HEK293T (cell line): ENCODE results near the gene GAREM1.

Source experiments
- CTCF ChIA-PET: fragments of 350-600 bp; formaldehyde crosslinking; extraction: SDS; loops from one replicate; lab custom pipeline; 2021; ENCODE audit warnings: antibody characterized with exemption, inconsistent platforms; lab: Yijun Ruan, JAX
- POLR2A ChIA-PET: fragments of 350-600 bp; formaldehyde crosslinking; extraction: SDS; loops from one replicate; lab custom pipeline; 2020; ENCODE audit warnings: antibody characterized with exemption, inconsistent platforms; lab: Yijun Ruan, JAX
- DNase-seq: peaks from one replicate; pipeline ENCODE4 v3.0.0; 2012; ENCODE audit warnings: mixed read lengths; ENCODE audit errors: extremely low spot score
- ARNT ChIP-seq: fragments of 450-650 bp; IDR thresholded peaks from 2 replicates; pipeline ENCODE4 v1.6.1; 2017; ENCODE audit warnings: mild to moderate bottlenecking
- BHLHE40 ChIP-seq: fragments of 450-650 bp; IDR thresholded peaks from 2 replicates; pipeline ENCODE4 v1.6.1; 2016; ENCODE audit warnings: mild to moderate bottlenecking, moderate library complexity, borderline replicate concordance
- CTBP1 ChIP-seq: fragments of 450-650 bp; IDR thresholded peaks from 2 replicates; pipeline ENCODE4 v1.6.1; 2016; ENCODE audit warnings: borderline replicate concordance
- ELF4 ChIP-seq: fragments of 450-650 bp; IDR thresholded peaks from 2 replicates; pipeline ENCODE4 v1.6.1; 2017; ENCODE audit warnings: antibody characterized with exemption
- FOXA1 ChIP-seq: fragments of 450-650 bp; IDR thresholded peaks from 2 replicates; pipeline ENCODE4 v1.6.1; 2016; ENCODE audit warnings: mild to moderate bottlenecking
- FOXK2 ChIP-seq: fragments of 450-650 bp; IDR thresholded peaks from 2 replicates; pipeline ENCODE4 v1.6.1; 2016; ENCODE audit warnings: mild to moderate bottlenecking
- FOXM1 ChIP-seq: fragments of 450-650 bp; IDR thresholded peaks from 2 replicates; pipeline ENCODE4 v1.6.1; 2017; ENCODE audit warnings: mild to moderate bottlenecking, borderline replicate concordance
- HDGF ChIP-seq: fragments of 450-650 bp; IDR thresholded peaks from 2 replicates; pipeline ENCODE4 v1.6.1; 2017; ENCODE audit warnings: antibody characterized with exemption, borderline replicate concordance
- L3MBTL2 ChIP-seq: fragments of 450-650 bp; conservative IDR thresholded peaks from 2 replicates; pipeline ENCODE4 v1.6.1; 2016; ENCODE audit warnings: mild to moderate bottlenecking
- LEF1 ChIP-seq: fragments of 450-650 bp; IDR thresholded peaks from 2 replicates; pipeline ENCODE4 v1.6.1; 2017; ENCODE audit warnings: mild to moderate bottlenecking, borderline replicate concordance
- NFRKB ChIP-seq: fragments of 450-650 bp; IDR thresholded peaks from 2 replicates; pipeline ENCODE4 v1.6.1; 2016; ENCODE audit warnings: mild to moderate bottlenecking, moderate library complexity
- PKNOX1 ChIP-seq: fragments of 450-650 bp; IDR thresholded peaks from 2 replicates; pipeline ENCODE4 v1.6.1; 2016
- SP1 ChIP-seq: fragments of 450-650 bp; IDR thresholded peaks from 2 replicates; pipeline ENCODE4 v1.6.1; 2017
- SUZ12 ChIP-seq: fragments of 450-650 bp; IDR thresholded peaks from 2 replicates; pipeline ENCODE4 v1.6.1; 2016; ENCODE audit warnings: mild to moderate bottlenecking
- TARDBP ChIP-seq: fragments of 450-650 bp; IDR thresholded peaks from 2 replicates; pipeline ENCODE4 v1.6.1; 2016
- ZNF384 ChIP-seq: fragments of 450-650 bp; IDR thresholded peaks from 2 replicates; pipeline ENCODE4 v1.6.1; 2016

GAREM1 gene

GRCh38 chr18:32381761-32382160 lies 88.9 kb downstream of the GAREM1 start:
- DNase-seq, result no peak
- CTCF ChIA-PET, result no interaction called here
- TF ChIP-seq SP1 (no peak), PKNOX1 (no peak), FOXM1 (no peak), SUZ12 (no peak)
- POLR2A ChIA-PET, result no interaction called here

- POLR2A ChIA-PET, result no interaction called here
- CTCF ChIA-PET, result interaction anchor here (1.2 kb wide), 1 partner anchor 8 kb away, joined by 4 read pairs; no protein-coding TSS in a partner anchor
- TF ChIP-seq BHLHE40 (no peak), CTBP1 (no peak), HDGF (no peak)
- no peak for DNase-seq
Observed at GRCh38 chr18:32380559-32380958, 90.1 kb downstream of the GAREM1 start.

GRCh38 chr18:32379891-32380290 lies 90.8 kb downstream of the GAREM1 start:
- no peak for DNase-seq
- CTCF ChIA-PET, result interaction anchor here (1.2 kb wide), 1 partner anchor 8 kb away, joined by 4 read pairs; no protein-coding TSS in a partner anchor
- TF ChIP-seq NFRKB, result no peak
- TF ChIP-seq TARDBP, result no peak
- TF ChIP-seq SUZ12, result no peak
- TF ChIP-seq FOXM1, result no peak
- TF ChIP-seq HDGF, result no peak
- no peak for TF ChIP-seq ARNT
- no peak for TF ChIP-seq L3MBTL2
- TF ChIP-seq LEF1, result no peak
- TF ChIP-seq FOXK2, result no peak
- TF ChIP-seq ZNF384, result no peak
- no peak for TF ChIP-seq PKNOX1
- TF ChIP-seq CTBP1, result no peak
- TF ChIP-seq ELF4, result no peak
- no peak for TF ChIP-seq SP1
- TF ChIP-seq BHLHE40, result no peak
- no peak for TF ChIP-seq FOXA1
- POLR2A ChIA-PET, result no interaction called here

GRCh38 chr18:32378705-32379104 lies 92.0 kb downstream of the GAREM1 start:
- no peak for DNase-seq
- POLR2A ChIA-PET, result no interaction called here

GRCh38 chr18:32373995-32374394 lies 96.7 kb downstream of the GAREM1 start:
- peak; percentile 63 for DNase-seq
- CTCF ChIA-PET, result interaction anchor here (1.1 kb wide), 1 partner anchor 39 kb away, joined by 3 read pairs; no protein-coding TSS in a partner anchor
- TF ChIP-seq PKNOX1 (peak; percentile 73), SP1 (no peak), L3MBTL2 (peak; percentile 78)
- POLR2A ChIA-PET, result interaction anchor here (1.2 to 1.4 kb wide), 2 partner anchors 9 to 96 kb away, joined by 4 to 7 read pairs; no protein-coding TSS in a partner anchor

More at GRCh38 chr18:32378705-32379104, 92.0 kb downstream of the GAREM1 start:
- TF ChIP-seq NFRKB, result no peak
- TF ChIP-seq HDGF, result no peak
- TF ChIP-seq FOXM1, result no peak
- TF ChIP-seq BHLHE40, result no peak
- CTCF ChIA-PET, result interaction anchor here (1.0 kb wide), 1 partner anchor 21 kb away, joined by 4 read pairs; no protein-coding TSS in a partner anchor

GRCh38 chr18:32373505-32373904 lies 97.2 kb downstream of the GAREM1 start:
- CTCF ChIA-PET, result interaction anchor here (1.1 to 2.3 kb wide), 2 partner anchors 10 to 15 kb away, joined by 3 to 9 read pairs; no protein-coding TSS in a partner anchor
- TF ChIP-seq TARDBP (no peak), PKNOX1 (no peak), LEF1 (no peak), HDGF (no peak), FOXK2 (no peak), NFRKB (no peak), FOXM1 (no peak), BHLHE40 (no peak), SUZ12 (no peak), FOXA1 (no peak)
- POLR2A ChIA-PET, result interaction anchor here (1.2 to 1.4 kb wide), 2 partner anchors 10 to 96 kb away, joined by 4 to 7 read pairs; no protein-coding TSS in a partner anchor

More at GRCh38 chr18:32373505-32373904, 97.2 kb downstream of the GAREM1 start:
- no peak for DNase-seq
